Activated T-helper 2 cell treated with anti-CD3 and anti-CD28 coated beads, Interferon-gamma antibody, Interleukin-2, Interleukin-4, amounts not matched to agents 10 μg/mL and 5 μg/mL and 100 μg/mL, durations not matched to agents 14 hours and 24 hours and 36 hours (primary cell): Measurements from ENCODE around the gene MFAP1. TPM values are rescaled to one million over a fixed set of nuclear protein-coding genes. Genes with fewer than 3 reads are reported as not detected.

Source experiments
- total RNA-seq: library from RNA; stranded (reverse); gene quantifications from 2 replicates; pipeline ENCODE4 v1.2.3, GENCODE V29; 2022

Gene MFAP1
- total RNA-seq, 1 donor from 2014 or later = 43.7 TPM

Other genes with a start within 250 kb of the MFAP1 start
- 62.4 and 71.6 TPM in 2 replicates for gene PPIP5K1, start 234.5 kb downstream of the MFAP1 start, total RNA-seq
- 0.32 and 0.53 TPM in 2 replicates for gene CKMT1B, start 230.7 kb downstream of the MFAP1 start, total RNA-seq
- gene STRC, start 205.9 kb downstream of the MFAP1 start, total RNA-seq = 0.30 and 0.55 TPM in 2 replicates
- 8.3 and 9.8 TPM in 2 replicates for gene CATSPER2, start 175.8 kb downstream of the MFAP1 start, total RNA-seq
- 0.11 and 0.48 TPM in 2 replicates for gene CKMT1A, start 130.8 kb downstream of the MFAP1 start, total RNA-seq
- 370 and 384 TPM in 2 replicates for gene PDIA3, start 78.3 kb downstream of the MFAP1 start, total RNA-seq
- gene ELL3, start 47.7 kb downstream of the MFAP1 start, total RNA-seq = 1.0 and 1.3 TPM in 2 replicates
- gene SERF2, start 32.4 kb downstream of the MFAP1 start, total RNA-seq = 580 and 598 TPM in 2 replicates
- gene SERINC4, start 24.5 kb downstream of the MFAP1 start, total RNA-seq = 0.28 and 0.57 TPM in 2 replicates
- 23.6 and 24.3 TPM in 2 replicates for gene HYPK, start 24.1 kb downstream of the MFAP1 start, total RNA-seq
- gene WDR76, start 2.3 kb upstream of the MFAP1 start, total RNA-seq = 67.8 and 71.0 TPM in 2 replicates